ENCODE measurements around the gene SLC15A4.
"Not testable (repeated sequence)": the region's sequence is repeated elsewhere in the genome, so short reads cannot be mapped to it uniquely, and the experiment has no call there.

The SLC15A4 gene

GRCh38 chr12:128844031-128844635 is 20.4 kb upstream of the SLC15A4 start:
- no peak for DNase-seq (ENCODE audit: low read depth in 2 of 2)

- DNase-seq (ENCODE audit: low read depth in 2 of 2) = no peak
Observed at GRCh38 chr12:128843538-128843937, 19.8 kb upstream of the SLC15A4 start.

- DNase-seq (ENCODE audit: low read depth in 2 of 2) = no peak
Observed at GRCh38 chr12:128842579-128842978, 18.8 kb upstream of the SLC15A4 start.

GRCh38 chr12:128840862-128841468 is 17.2 kb upstream of the SLC15A4 start:
- DNase-seq (ENCODE audit: low read depth in 2 of 2) = no peak

- not testable (repeated sequence) for DNase-seq (ENCODE audit: low read depth in 2 of 2)
Observed at GRCh38 chr12:128839885-128840284, 16.1 kb upstream of the SLC15A4 start.

GRCh38 chr12:128833418-128833817 is 9.7 kb upstream of the SLC15A4 start:
- DNase-seq (ENCODE audit: low read depth in 2 of 2) = no peak

GRCh38 chr12:128830505-128830893 is 6.7 kb upstream of the SLC15A4 start:
- no peak for DNase-seq (ENCODE audit: low read depth in 2 of 2)

- no peak for DNase-seq (ENCODE audit: low read depth in 2 of 2)
Observed at GRCh38 chr12:128829861-128830504, 6.2 kb upstream of the SLC15A4 start.

- DNase-seq (ENCODE audit: low read depth in 2 of 2) = no peak
Observed at GRCh38 chr12:128827724-128828123, 4.0 kb upstream of the SLC15A4 start.

- DNase-seq (ENCODE audit: low read depth in 2 of 2) = no peak
Observed at GRCh38 chr12:128825835-128826234, 2.1 kb upstream of the SLC15A4 start.

GRCh38 chr12:128823216-128823915 is 392 bp downstream of the SLC15A4 start:
- DNase-seq (ENCODE audit: low read depth in 2 of 2) = no peak

- DNase-seq (ENCODE audit: low read depth in 2 of 2) = no peak
Observed at GRCh38 chr12:128820723-128821432, 2.9 kb downstream of the SLC15A4 start.

- DNase-seq (ENCODE audit: low read depth in 2 of 2) = no peak
Observed at GRCh38 chr12:128820253-128820652, 3.5 kb downstream of the SLC15A4 start.

GRCh38 chr12:128819293-128820144 is 4.2 kb downstream of the SLC15A4 start:
- no peak for DNase-seq (ENCODE audit: low read depth in 2 of 2)

- no peak for DNase-seq (ENCODE audit: low read depth in 2 of 2)
Observed at GRCh38 chr12:128818065-128819022, 5.4 kb downstream of the SLC15A4 start.

- no peak for DNase-seq (ENCODE audit: low read depth in 2 of 2)
Observed at GRCh38 chr12:128817111-128818015, 6.4 kb downstream of the SLC15A4 start.

GRCh38 chr12:128816643-128816920 is 7.2 kb downstream of the SLC15A4 start:
- no peak for DNase-seq (ENCODE audit: low read depth in 2 of 2)

- DNase-seq (ENCODE audit: low read depth in 2 of 2) = no peak
Observed at GRCh38 chr12:128815779-128816642, 7.7 kb downstream of the SLC15A4 start.

All from activated CD8-positive, alpha-beta memory T cell treated with anti-CD3 and anti-CD28 coated beads for 4 hours (primary cell).